GM18873 (cell line): ENCODE results near the gene AIRE.

Experiments
- ATAC-seq: cut with Tn5 transposase; IDR thresholded peaks from one replicate; pipeline ENCODE4 v1.9.1; 2021; ENCODE audit warnings: mild to moderate bottlenecking, moderate library complexity, moderate number of reproducible peaks; ENCODE audit not compliant: unreplicated experiment, low FRiP score

AIRE gene

DNA sequence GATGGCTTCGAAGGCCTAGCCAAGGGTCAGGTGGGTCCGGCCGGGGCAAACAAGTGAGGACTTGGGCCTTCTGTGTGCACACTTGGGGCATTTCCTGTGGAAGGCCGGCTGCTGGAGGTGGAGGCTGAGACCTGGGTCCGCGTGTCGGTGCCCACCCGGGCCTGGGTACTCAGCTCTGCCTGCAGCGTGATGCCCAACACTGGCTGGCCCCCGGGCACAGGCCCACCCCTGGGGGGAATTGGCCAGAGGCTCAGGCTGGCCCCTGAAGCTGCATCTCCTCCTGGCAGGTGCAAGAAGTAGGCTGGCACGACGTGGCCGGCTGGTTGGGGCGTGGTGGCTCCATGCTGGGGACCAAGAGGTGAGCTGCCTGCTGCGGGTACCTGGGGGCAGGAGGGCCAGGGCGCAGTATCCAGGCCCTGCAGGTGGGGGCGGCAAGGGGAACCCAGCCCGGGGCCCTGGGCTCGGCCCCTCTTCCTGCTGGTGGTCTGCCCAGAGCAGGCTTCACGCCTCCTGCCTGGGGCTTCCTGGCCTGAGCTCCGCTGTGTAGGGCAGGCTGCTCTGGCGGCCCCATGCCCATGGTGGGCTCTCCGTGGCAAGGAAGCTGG is 36.3 kb downstream of the AIRE start:
- no peak for ATAC-seq

DNA sequence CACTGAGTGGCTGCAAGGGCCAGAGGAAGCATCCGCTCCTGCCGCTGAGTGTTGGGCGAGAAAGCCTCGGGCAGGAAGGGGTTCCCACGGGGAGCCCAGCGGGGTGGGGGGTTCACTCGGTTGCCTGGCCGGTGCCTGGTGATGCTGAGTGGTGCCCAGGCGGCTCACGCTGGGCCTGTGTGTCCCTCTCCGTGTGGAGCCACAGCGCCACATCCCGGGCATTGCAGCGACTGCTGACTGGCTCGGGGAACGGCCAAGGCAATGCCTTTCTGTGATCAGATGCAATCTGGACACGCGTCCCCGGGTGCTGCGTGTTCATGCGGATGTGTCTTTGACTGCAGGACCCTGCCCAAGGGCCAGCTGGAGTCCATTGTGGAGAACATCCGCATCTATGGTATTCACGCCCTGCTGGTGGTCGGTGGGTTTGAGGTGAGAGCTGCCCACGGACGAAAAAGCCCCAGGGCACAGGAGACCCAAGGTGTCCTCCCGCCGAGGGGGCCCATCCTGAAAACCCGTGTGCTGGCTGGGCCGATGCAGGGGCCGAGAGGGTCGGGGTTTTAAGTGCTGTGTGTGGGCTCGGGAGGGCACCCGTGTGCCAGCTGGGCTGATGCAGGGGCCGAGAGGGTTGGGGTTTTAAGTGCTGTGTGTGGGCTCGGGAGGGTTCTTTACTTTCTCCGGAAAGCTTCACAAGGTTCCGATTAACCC is 37.1 kb downstream of the AIRE start:
- ATAC-seq: no peak

DNA sequence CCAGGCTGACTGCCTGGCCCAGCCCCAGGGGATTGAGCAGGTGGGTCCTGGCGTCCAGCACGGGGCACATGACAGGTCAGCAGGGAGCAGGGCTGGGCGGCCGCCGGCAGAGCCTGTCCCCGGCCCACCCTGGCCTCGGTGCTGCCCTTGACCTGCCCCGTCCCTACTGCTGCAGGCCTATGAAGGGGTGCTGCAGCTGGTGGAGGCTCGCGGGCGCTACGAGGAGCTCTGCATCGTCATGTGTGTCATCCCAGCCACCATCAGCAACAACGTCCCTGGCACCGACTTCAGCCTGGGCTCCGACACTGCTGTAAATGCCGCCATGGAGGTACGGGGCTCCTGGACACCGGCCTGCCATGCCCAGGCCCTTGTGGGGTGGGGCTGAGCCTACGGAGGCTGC is 37.9 kb downstream of the AIRE start:
- no peak for ATAC-seq

DNA sequence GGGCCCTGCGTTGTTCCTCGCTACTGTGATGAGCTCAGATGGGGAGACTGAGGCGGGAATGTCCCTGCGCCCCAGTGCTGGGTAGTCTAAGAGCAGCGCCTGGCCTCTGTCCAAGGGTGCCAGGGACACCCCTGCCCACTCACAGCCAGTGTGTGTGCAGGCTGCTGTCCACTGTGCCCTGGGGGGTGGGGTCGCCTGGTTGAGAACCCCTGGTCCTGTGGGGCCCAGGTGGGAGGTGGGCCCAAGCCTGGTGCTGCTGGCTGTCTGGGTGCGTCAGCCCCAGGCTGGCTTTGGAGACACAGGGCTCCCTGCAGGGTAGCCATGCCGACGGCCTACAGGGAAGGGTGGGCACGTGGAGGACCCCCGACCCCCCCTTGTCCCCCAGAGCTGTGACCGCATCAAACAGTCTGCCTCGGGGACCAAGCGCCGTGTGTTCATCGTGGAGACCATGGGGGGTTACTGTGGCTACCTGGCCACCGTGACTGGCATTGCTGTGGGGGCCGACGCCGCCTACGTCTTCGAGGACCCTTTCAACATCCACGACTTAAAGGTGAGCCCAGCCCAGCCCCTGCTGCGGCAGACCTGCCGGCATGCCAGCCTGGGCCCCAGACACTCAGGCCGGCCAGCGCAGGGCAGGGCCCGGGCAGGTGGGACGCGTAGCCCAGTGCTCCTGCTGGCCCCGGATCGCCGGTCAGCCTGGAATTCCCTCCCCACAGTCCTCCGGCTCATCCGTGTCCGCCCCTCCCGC is 38.6 kb downstream of the AIRE start:
- ATAC-seq: no peak

DNA sequence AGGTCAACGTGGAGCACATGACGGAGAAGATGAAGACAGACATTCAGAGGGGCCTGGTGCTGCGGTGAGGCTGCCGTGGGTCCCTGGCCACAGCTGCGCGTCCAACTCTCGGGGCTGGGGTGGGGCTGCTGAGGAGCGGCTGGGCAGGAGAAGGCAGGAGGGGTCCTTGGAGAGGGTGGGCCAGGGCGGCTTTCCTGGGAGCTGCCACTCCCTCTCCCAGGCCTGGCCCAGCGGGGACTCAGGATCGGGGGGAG is 39.1 kb downstream of the AIRE start:
- ATAC-seq: no peak

DNA sequence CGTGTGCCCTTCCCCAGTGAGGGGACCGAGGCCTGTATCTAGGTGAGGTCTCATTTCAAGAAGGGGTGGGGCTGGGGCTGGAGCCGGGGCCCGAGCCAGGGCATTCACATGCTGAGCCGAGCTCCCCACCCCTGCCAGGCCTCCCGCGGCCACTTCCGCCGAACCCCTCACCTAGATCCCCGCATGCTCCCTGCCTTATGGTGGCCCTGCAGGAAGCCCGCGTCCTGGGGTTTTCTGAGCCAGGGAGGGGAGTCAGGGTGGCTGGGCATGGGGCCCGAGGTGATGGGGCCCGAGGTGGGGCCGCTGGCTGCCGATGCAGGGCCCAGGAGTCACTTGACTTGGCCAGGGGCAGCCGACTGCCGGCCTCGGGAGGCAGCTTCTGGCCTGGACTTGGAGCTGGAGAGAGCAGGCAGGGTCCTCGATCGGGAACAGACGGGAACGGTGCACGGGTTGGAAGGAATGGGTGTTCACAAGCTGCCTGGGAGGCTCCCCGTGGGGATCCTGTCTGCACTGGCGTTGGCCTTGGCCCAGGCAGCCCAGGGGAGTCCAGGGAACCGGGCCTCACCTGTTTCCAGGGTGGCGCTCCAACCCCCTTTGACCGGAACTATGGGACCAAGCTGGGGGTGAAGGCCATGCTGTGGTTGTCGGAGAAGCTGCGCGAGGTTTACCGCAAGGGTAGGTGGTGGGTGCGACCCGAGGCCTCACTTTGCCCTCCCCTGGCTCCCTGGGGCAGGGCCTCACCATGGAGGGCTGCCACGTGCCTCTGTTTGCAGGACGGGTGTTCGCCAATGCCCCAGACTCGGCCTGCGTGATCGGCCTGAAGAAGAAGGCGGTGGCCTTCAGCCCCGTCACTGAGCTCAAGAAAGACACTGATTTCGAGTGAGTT is 40.0 kb downstream of the AIRE start:
- no peak for ATAC-seq

DNA sequence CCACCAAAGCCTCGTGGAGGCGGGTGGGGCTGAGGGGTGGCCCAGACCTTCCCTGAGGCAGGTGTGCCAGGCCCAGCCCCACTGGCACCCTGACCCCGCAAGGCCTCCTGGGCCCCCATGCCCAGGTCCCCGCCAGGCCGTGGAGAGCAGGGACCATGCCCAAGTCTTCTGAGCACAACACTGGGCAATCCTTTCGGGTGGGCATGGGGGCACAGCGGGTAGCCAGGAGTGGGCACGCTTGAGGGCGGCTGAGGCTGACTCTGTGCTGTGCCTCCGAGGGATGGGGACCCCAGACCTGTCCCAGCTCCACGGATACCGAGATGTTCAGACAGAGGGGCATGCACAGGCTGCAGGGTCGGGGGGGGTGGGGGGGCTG is 40.6 kb downstream of the AIRE start:
- no peak for ATAC-seq

DNA sequence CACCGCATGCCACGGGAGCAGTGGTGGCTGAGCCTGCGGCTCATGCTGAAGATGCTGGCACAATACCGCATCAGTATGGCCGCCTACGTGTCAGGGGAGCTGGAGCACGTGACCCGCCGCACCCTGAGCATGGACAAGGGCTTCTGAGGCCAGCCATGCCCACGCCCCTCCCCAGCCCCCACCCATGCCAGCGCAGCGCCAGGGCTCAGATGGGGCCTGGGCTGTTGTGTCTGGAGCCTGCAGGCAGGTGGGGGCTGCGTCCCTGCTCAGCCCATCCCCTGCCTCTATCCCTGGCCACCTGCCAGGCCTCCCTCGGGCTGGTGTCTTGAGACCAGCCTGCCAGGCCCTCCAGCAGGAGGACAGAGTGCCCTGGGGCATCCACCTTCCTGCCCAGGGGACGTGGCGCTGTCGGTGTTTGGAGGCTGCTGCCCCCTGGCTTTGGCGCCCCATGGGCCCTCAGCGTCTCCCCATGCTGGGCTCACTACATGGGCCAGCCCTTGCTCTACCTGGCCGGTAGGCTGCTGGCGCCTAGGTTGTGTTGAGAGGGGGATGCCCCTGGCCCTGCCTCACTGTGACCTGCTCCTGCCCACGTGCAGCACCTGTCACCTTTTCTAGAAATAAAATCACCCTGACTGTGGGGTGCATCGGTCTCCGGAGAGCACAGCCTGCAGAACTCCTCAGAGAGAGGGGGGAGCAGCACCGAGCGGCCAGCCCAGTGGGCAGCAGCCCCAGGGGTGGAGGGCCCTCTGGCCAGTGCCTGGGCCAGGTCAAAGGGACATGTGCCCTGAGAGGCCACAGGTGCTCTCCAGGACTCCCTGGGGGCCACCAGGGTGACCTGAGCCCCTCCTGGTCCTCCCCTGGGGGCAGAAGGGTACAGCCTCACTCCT is 41.3 kb downstream of the AIRE start:
- no peak for ATAC-seq

DNA sequence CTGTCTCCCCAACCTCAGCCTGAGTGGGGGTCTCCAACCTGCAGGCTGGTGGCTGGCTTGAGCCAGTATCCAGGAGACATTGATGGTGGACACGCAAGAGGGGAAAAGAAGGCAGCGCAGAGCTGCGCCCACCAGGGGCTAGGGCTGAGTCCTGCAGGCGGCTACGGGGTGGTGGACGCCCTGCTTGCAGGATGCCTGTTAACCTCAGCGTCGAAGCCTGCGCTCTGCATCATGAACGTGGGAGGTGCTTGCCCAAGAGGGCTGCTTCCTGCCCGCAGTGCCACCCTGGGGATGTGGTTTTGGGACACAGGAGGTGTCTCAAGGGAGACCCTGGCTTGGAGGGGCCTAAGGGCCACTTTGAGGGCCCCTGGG is 41.9 kb downstream of the AIRE start:
- ATAC-seq: no peak

DNA sequence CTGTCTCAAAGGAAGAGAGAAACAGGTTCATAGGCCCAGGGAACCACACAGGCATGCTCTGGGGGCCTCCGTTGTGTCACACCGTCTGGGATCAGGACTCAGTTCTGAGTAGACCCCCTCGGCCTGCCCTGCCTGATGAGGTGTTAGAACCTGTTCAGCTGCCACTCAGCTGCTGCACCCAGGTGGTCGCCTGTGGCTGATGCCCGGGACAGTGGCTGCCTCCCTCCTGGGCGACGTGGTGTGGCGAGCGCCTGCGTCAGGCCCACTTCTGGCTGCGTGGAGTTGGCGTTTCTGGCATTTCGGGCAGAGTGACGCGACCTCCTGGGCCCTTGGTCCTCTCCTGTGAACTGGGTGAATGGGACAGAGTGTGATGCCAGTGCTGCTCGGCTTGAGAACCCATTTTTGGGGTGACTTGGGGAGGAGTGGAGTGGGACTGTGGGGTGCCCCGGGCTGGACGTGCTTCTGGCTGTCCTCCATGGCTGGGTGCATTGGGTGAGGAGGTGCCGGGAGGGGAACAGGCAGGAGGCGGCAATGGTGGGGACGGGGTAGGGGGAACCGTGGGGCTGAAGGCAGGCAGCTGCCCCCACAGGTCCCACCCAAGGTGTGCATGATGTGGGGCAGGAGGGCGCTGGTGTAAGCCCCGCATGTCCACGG is 42.7 kb downstream of the AIRE start:
- no peak for ATAC-seq

DNA sequence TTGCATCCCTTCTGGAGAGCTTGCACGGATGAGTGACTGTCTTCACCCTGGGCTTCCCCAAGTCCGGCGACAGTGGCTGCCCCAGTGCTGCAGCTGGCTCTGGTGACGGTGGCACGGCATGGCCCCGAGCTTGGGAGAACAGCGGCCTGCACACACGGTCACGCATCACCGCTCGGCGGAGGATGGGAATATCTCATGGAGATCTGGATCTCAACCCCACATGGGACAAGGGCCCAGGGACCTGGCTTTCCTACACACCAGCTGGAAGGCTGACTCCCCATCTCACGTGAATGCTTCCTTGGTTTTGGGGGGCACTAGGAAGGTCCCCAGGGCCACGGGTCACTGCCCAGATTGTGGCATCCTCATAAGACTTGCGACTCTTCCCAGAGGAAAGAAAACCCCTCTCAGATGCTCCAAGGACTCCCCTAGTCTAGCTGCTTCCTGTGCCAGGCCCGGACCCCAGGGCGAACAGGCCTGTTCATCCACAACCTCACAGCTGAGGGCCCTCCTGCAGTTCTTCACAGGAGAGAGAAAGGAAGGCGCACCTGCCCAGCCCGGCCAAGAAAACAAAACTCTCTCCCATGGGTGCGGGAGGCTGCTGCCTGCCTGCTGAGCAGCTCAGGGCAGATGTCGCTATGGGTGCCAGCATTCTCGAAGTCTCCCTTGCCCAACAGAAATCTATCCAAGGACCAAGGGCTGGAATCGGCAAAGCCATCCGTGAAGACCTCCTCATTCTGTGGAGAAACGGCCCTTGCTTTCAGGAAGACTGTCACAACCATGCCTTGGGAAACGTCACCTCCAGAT is 43.6 kb downstream of the AIRE start:
- no peak for ATAC-seq

DNA sequence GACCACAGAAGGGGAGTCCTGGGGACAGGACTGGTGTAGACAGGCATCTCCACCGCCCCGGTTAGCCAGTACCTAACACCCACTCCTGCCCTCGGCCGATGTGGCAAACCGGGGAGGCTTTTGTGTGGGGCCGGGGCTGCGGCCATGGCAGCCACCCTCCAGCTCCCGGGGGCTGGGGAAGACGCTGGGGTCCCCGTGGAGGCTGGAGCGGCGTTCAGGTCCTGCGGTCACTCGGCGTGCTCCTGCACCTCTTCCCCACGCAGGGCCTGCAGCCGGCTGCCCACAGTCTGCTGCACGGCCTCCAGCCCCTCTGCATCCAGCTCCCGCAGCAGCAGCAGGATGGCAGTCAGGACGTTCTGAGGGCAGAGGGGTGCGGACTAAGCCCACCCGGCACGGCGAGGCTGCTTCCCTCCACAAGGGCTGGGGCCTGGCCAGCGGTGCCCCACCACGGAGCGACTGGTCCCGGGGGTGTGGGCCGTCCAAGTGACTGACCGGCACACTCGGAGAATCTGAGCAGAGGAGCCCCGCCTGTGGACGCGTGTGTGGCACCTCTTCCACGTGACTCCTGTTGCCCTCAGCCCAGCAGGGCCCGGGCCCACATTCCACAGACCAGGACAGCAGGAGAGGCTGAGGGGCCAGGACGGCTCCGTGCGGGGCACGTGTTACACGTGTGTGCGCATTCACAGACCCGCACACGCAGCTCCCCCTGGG is 44.5 kb downstream of the AIRE start:
- no peak for ATAC-seq

DNA sequence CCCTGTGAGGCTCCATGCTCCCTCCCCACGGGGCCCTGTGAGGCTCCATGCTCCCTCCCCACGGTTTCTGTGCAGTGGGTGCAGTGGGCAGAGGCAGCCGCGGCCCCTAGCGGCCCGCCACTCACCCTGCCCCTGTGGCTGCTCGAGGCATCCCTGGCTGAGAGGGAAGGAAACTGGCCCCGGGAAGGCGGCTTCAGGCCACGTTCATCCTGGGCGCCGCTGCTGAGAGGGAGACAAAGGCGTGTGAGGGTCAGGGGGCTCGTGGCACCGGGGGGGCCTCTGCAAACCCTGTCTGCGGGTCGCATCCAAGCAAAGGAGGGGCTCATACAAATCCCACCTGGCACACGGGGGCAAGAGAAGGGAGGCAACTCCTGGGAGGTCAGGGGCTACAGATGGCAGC is 45.0 kb downstream of the AIRE start:
- no peak for ATAC-seq

DNA sequence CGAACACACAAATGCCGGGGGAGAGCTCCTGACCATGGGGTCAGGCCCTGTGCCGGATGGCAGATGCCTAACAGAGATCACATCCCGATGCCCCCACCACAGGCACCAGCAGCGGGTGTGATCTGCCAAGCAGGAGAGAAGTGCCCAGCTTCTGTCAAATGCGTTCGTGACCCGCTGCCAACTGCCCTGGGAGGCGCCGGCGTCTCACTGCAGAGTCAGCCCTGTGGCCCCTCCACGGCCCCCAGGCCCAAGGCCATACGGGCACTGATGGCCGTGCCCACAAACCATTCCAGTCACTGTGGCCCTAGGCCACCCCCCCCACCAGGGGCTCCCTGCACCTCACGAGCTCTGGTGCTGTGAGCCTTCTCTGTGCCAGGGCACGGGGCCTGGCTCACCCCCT is 45.5 kb downstream of the AIRE start:
- no peak for ATAC-seq

DNA sequence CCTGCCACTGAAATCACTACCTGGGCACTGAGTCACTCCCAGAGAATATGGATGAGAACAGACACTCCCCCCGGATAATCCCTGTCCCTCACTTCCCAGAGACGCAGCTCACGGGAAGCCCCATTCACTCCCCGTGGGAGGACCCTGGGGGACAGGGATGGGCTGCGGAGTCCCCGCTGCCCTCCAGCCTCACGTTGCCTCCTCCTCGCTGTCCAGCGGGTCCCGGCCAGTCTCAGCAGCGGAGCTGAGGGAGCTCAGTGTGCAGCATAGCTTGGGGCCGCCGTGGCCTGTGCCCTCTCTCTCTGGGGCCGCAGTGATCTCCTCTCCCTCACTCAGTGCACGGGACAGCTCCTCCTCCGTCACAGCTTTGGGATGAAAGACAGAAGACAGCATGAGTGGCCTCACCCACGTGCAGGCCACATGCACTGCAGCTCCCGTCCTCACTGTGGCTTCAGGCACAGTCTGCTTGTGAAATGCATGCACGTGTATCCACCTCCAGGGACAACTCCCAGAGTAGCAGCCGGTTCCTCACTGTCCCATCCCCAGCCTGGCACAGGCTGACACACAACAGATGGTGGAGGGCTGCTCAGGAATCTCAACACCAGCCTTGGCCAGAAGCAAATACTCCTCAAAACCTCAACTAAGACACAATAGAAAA is 46.1 kb downstream of the AIRE start:
- no peak for ATAC-seq

DNA sequence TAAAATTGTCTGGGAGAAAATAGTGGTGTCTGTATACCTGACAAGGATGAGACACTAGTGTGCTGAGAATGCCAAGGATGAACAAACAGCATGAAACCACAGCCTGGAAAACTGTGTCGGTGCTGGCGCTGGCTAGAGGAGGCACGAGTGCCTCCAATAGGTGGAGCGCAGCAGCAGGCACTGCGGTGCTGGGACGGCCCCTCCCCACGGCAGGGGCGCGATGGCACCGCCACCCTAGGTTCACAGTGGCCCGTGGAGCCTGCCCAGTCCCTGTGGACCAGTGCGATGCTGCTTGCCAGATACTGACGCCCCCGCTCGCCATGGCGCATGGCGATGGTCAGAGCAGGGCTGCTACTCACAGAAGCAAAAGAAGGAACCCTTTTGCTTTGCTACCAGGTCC is 46.7 kb downstream of the AIRE start:
- ATAC-seq: no peak

DNA sequence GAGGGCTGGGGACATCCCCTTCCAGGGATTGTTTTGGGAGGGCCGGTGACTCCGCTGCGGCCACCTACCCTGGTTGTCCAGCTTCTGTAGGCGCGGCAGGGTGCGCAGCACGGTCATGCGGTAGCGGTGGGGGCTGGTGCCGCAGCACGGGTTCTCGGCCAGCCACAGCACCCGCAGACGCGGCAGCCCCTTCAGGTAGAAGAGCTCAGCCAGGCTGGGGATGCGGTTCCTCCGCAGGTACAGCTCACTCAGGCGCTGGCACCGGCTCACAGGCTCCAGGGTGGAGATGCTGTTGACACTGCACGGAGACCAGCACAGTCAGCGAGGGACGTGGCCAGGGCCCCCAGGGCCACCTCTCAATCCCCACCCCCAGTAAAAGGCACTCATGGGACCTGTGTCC is 47.3 kb downstream of the AIRE start:
- ATAC-seq: no peak
